ENCODE measurements around the gene SRF. TPM values are rescaled to one million over a fixed set of nuclear protein-coding genes. Genes with fewer than 3 reads are reported as not detected.

SRF gene
- total RNA-seq, 1 experiment from 2014 or later = 25.4 TPM

GRCh38 chr6:43163899-43164298 lies 7.2 kb upstream of the SRF start:
- Histone ChIP-seq H3K4me3 (no peak overlapping the region), H3K4me1 (replicated peaks; ENCODE audit: insufficient read depth) (no peaks in the 10 kb centered on the region), H3F3A (ENCODE audit: insufficient read depth, low read depth) (0 out of 2 replicates have a peak, but pooled peaks cover 3% of the 10 kb centered on the region), H4K20me1 (ENCODE audit: insufficient read depth) (no peaks in the 10 kb centered on the region), H3K9me3 (ENCODE audit: insufficient read depth, low read depth) (no peaks in the 10 kb centered on the region), H3K9me2 (ENCODE audit: insufficient read depth) (no peaks in the 10 kb centered on the region), H3K79me2 (ENCODE audit: low read depth) (no peaks in the 10 kb centered on the region), H3K36me3 (ENCODE audit: low read depth) (no peaks in the 10 kb centered on the region), H3K27me3 (ENCODE audit: insufficient read depth, low read depth) (no peaks in the 10 kb centered on the region), H3K4me2 (no peak overlapping the region), H2AFZ (no peak overlapping the region), H3K27ac (no peak overlapping the region)
- DNase-seq = no peak
- no TSS peak for BruUV-seq (replicated peaks)
- CTCF ChIA-PET = interaction anchor here (0.6 to 0.7 kb wide), 3 partner anchors 68 to 138 kb away, joined by 3 to 14 read pairs (median 3); no protein-coding TSS in a partner anchor
- intact Hi-C loops (cut with micrococcal nuclease; ENCODE audit: unreplicated experiment) = no loop called here
- no peak for TF ChIP-seq CTCF (conservative IDR thresholded peaks at IDR 0.05)
- TF ChIP-seq EZH2 (IDR thresholded peaks at IDR 0.05; ENCODE audit: low read depth) = no peak
- POLR2A ChIA-PET (ENCODE audit: unreplicated experiment) = no interaction called here

DNA sequence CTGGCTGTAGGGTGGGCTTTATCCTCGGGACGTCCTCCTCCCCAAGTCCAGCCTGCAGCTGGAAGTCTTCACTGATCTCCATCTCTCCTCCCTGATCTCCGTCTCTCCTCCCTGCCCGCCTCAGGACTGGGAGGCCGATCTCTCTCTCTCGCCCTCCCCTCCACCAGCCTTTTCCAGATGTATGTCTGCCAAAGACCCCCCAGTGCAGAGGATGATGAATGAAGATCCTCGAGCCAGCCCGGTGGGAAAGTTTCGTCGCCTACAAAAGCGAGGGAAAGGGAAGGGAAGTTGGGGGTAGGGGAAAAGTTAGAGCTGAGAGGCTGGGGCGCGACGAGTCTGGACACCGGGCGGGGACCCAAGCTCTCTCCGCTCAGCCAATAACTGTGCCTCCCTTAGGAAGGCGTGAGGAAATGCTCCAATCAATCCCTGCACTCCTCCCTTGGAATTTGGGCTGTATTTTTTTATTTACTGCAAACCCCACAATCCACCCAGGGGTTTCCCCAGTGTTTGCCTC lies 595 bp upstream of the SRF start:
- H4K20me1 ChIP-seq (ENCODE audit: insufficient read depth) = peaks cover 9% of the 10 kb centered on the region; the same call in 1 of the 2 replicates
- H3K4me2 ChIP-seq = peak overlapping the region; percentile 96
- intact Hi-C loops (cut with micrococcal nuclease; ENCODE audit: unreplicated experiment) = loop anchor here (2.0 to 10.0 kb wide), 5 partner anchors 112 to 457 kb away; partner anchors contain the start of genes CNPY3, GTPBP2, KLC4 and MRPL2
- no peaks in the 10 kb centered on the region for H3K9me3 ChIP-seq (ENCODE audit: insufficient read depth, low read depth)
- peaks cover 29% of the 10 kb centered on the region for H3F3A ChIP-seq (ENCODE audit: insufficient read depth, low read depth)
- peak overlapping the region; percentile 94 for H2AFZ ChIP-seq
- peak overlapping the region; percentile 93 for H3K4me3 ChIP-seq
- 0 out of 2 replicates have a peak, but pooled peaks cover 5% of the 10 kb centered on the region for H3K36me3 ChIP-seq (ENCODE audit: low read depth)
- no peaks in the 10 kb centered on the region for H3K27me3 ChIP-seq (ENCODE audit: insufficient read depth, low read depth)
- TSS peak; percentile 69 for BruUV-seq (replicated peaks)
- peaks cover 30% of the 10 kb centered on the region for H3K79me2 ChIP-seq (ENCODE audit: low read depth)
- ChIA-PET POLR2A (ENCODE audit: unreplicated experiment) (interaction anchor here (0.5 to 1.0 kb wide), 8 partner anchors 30 to 1125 kb away, joined by 3 to 8 read pairs (median 4); partner anchors contain the start of gene CUL7), CTCF (interaction anchor here (0.7 to 1.0 kb wide), 3 partner anchors 12 to 116 kb away, joined by 3 to 5 read pairs (median 3); partner anchors contain the start of genes CUL9 and DNPH1)
- DNase-seq = no peak
- peaks cover 26% of the 10 kb centered on the region for H3K4me1 ChIP-seq (replicated peaks; ENCODE audit: insufficient read depth)
- TF ChIP-seq EZH2 (IDR thresholded peaks at IDR 0.05; ENCODE audit: low read depth) (no peak), CTCF (conservative IDR thresholded peaks at IDR 0.05) (no peak)
- H3K9me2 ChIP-seq (ENCODE audit: insufficient read depth) = no peaks in the 10 kb centered on the region
- H3K27ac ChIP-seq = peak overlapping the region; percentile 72

GRCh38 chr6:43171707-43172103 lies 636 bp downstream of the SRF start:
- Histone ChIP-seq H3K27me3 (ENCODE audit: insufficient read depth, low read depth) (no peaks in the 10 kb centered on the region), H4K20me1 (ENCODE audit: insufficient read depth) (peaks cover 9% of the 10 kb centered on the region; the same call in 1 of the 2 replicates), H3K4me2 (peak overlapping the region; percentile 87), H2AFZ (peak overlapping the region; percentile 84), H3K27ac (peak overlapping the region; percentile 35; the same call in 1 of the 2 replicates), H3K79me2 (ENCODE audit: low read depth) (peaks cover 36% of the 10 kb centered on the region), H3K4me1 (replicated peaks; ENCODE audit: insufficient read depth) (peaks cover 29% of the 10 kb centered on the region), H3K4me3 (peak overlapping the region; percentile 93), H3F3A (ENCODE audit: insufficient read depth, low read depth) (peaks cover 29% of the 10 kb centered on the region), H3K36me3 (ENCODE audit: low read depth) (peaks cover 9% of the 10 kb centered on the region; the same call in 1 of the 2 replicates), H3K9me3 (ENCODE audit: insufficient read depth, low read depth) (no peaks in the 10 kb centered on the region), H3K9me2 (ENCODE audit: insufficient read depth) (no peaks in the 10 kb centered on the region)
- BruUV-seq (replicated peaks) = no TSS peak
- no peak for TF ChIP-seq EZH2 (IDR thresholded peaks at IDR 0.05; ENCODE audit: low read depth)
- TF ChIP-seq CTCF (conservative IDR thresholded peaks at IDR 0.05) = no peak
- DNase-seq = peak in 1 of 2 experiments; percentile 25
- ChIA-PET CTCF (no interaction called here), POLR2A (ENCODE audit: unreplicated experiment) (interaction anchor here (0.6 kb wide), 1 partner anchor 281 kb away, joined by 5 read pairs; a partner anchor contains a TSS)
- intact Hi-C loops (cut with micrococcal nuclease; ENCODE audit: unreplicated experiment) = loop anchor here (2.0 to 10.0 kb wide), 5 partner anchors 113 to 456 kb away; partner anchors contain the start of genes CNPY3, GTPBP2, KLC4 and MRPL2
